K562 (cell line): ENCODE data around the gene CMTM4. TPM values are rescaled to one million over a fixed set of nuclear protein-coding genes. Genes with fewer than 3 reads are reported as not detected.

ENCODE experiments used
- EZH2 ChIP-seq: IDR thresholded peaks from 2 replicates; pipeline ENCODE4 v1.6.1; 2012; ENCODE audit warnings: low read depth, mild to moderate bottlenecking, inconsistent platforms, low read length, borderline replicate concordance
- JUND ChIP-seq, 2 experiments: IDR thresholded peaks; 2 replicates in 1 of 2; 3 replicates in 1 of 2; pipeline ENCODE4 v1.6.1; 2011; ENCODE audit warnings: borderline replicate concordance in 2 of 2, low read depth in 2 of 2, low read length in 2 of 2, improper control_type of control experiment in 1 of 2, missing biosample characterization in 1 of 2, missing genetic modification characterization in 1 of 2, missing genetic modification reagents in 1 of 2
- LCOR ChIP-seq: sonication (generic); formaldehyde crosslinking; IDR thresholded peaks from 2 replicates; pipeline ENCODE4 v1.8.0; 2022; ENCODE audit warnings: mild to moderate bottlenecking, missing genetic modification reagents
- MAFK ChIP-seq: IDR thresholded peaks from 2 replicates; pipeline ENCODE4 v1.6.1; 2011; ENCODE audit warnings: low read length, improper control_type of control experiment
- MIER1 ChIP-seq: fragments of 450-650 bp; IDR thresholded peaks from 2 replicates; pipeline ENCODE4 v1.6.1; 2016; ENCODE audit warnings: antibody characterized with exemption, mild to moderate bottlenecking, low read depth
- POLR2H ChIP-seq: IDR thresholded peaks from 2 replicates; pipeline ENCODE4 v1.6.1; 2016; ENCODE audit warnings: missing genetic modification characterization, low read depth, mild to moderate bottlenecking, control low read depth, missing compliant biosample characterization, moderate library complexity
- RBM22 ChIP-seq: fragments of 200-400 bp; formaldehyde crosslinking; IDR thresholded peaks from 2 replicates; pipeline ENCODE4 v1.6.1; 2018; ENCODE audit warnings: low read length, low read depth; ENCODE audit not compliant: poor library complexity, severe bottlenecking
- RBM34 ChIP-seq: fragments of 200-400 bp; formaldehyde crosslinking; IDR thresholded peaks from 2 replicates; pipeline ENCODE4 v1.6.1; 2018; ENCODE audit warnings: low read length, borderline replicate concordance; ENCODE audit not compliant: insufficient read depth
- SIN3A ChIP-seq, 2 experiments: fragments of 150-350 bp in 1 of 2; IDR thresholded peaks; 2 replicates each; pipeline ENCODE4 v1.6.1; 2011 to 2016; ENCODE audit warnings: borderline replicate concordance in 2 of 2, low read depth in 2 of 2, low read length in 2 of 2, mild to moderate bottlenecking in 2 of 2, moderate library complexity in 2 of 2; ENCODE audit not compliant: control insufficient read depth in 1 of 2
- SOX6 ChIP-seq: fragments of 450-650 bp; IDR thresholded peaks from 2 replicates; pipeline ENCODE4 v1.6.1; 2014; ENCODE audit warnings: mild to moderate bottlenecking
- SRSF3 ChIP-seq: fragments of 200-400 bp; formaldehyde crosslinking; IDR thresholded peaks from 2 replicates; pipeline ENCODE4 v1.6.1; 2016; ENCODE audit warnings: mild to moderate bottlenecking, low read length, moderate library complexity; ENCODE audit not compliant: insufficient read depth
- STAG1 ChIP-seq: sonication (generic); formaldehyde crosslinking; IDR thresholded peaks from 2 replicates; pipeline ENCODE4 v1.5.0; 2020; ENCODE audit warnings: missing genetic modification reagents, borderline replicate concordance
- TAF15 ChIP-seq: fragments of 200-400 bp; formaldehyde crosslinking; IDR thresholded peaks from 2 replicates; pipeline ENCODE4 v1.6.1; 2017; ENCODE audit warnings: mild to moderate bottlenecking, low read depth, low read length, moderate library complexity
- TCFL5 ChIP-seq: fragments of 250-450 bp; sonication (Bioruptor Pico); conservative IDR thresholded peaks from 2 replicates; pipeline ENCODE4 v1.6.1; 2021; ENCODE audit warnings: mild to moderate bottlenecking, moderate library complexity, matching md5 sums
- TSC22D4 ChIP-seq: fragments of 450-650 bp; IDR thresholded peaks from 2 replicates; pipeline ENCODE4 v1.6.1; 2016; ENCODE audit warnings: missing genetic modification characterization, missing biosample characterization, control low read depth
- YY1 ChIP-seq, 3 experiments: IDR thresholded peaks; 2 replicates each; pipeline ENCODE4 v1.6.1; 2011; ENCODE audit warnings: low read length in 2 of 3, mild to moderate bottlenecking in 2 of 3, moderate library complexity in 2 of 3, borderline replicate concordance in 1 of 3, control low read depth in 1 of 3, low read depth in 1 of 3; ENCODE audit not compliant: insufficient read depth in 3 of 3, insufficient replicate concordance in 2 of 3, control insufficient read depth in 1 of 3, insufficient read length in 1 of 3; ENCODE audit errors: extremely low read depth in 1 of 3
- ZBED1 ChIP-seq: IDR thresholded peaks from 2 replicates; pipeline ENCODE4 v1.6.1; 2014
- ZBTB11 ChIP-seq, 3 experiments: fragments of 200-800 bp in 1 of 3; fragments of 250-450 bp in 1 of 3; fragments of 450-650 bp in 1 of 3; sonication (Bioruptor Pico) in 1 of 3; sonication (Bioruptor generic) in 1 of 3; formaldehyde crosslinking in 1 of 3; IDR thresholded peaks; 2 replicates each; pipeline versions ENCODE4 v1.6.1 to v1.8.0; 2016 to 2022; ENCODE audit warnings: mild to moderate bottlenecking in 2 of 3, missing genetic modification characterization in 2 of 3, missing compliant biosample characterization in 1 of 3, moderate library complexity in 1 of 3
- polyA plus RNA-seq, 8 experiments: library from polyadenylated mRNA; depleted of rRNA in 4 of 8; stranded (reverse) in 5 of 8; unstranded in 3 of 8; fragments of >200 nt; fragmentation: Nextera tagmentation in 2 of 8; fragmentation: Illumina TruSeq in 1 of 8; extraction: Ambion mirVana in 2 of 8; extraction: Trizol in 1 of 8; gene quantifications; 2 replicates each; pipeline versions ENCODE4 v1.2.1 to v1.2.3, GENCODE V29; 2011 to 2014; ENCODE audit warnings: inconsistent platforms in 1 of 8, missing spikeins in 1 of 8
- total RNA-seq, 7 experiments: library from RNA; depleted of rRNA in 6 of 7; stranded (reverse); fragments of >200 nt in 6 of 7; fragmentation: Illumina TruSeq in 2 of 7; extraction: Trizol in 2 of 7; gene quantifications; 2 replicates each; pipeline versions ENCODE4 v1.2.1 to v1.2.3, GENCODE V29; 2011 to 2021; ENCODE audit warnings: low replicate concordance in 1 of 7
- TF ChIP-seq, protein P1 (sequence below): fragments of 250-450 bp; sonication (Bioruptor Pico); IDR thresholded peaks from 2 replicates; pipeline ENCODE4 v1.5.0; 2022; ENCODE audit warnings: mild to moderate bottlenecking

CMTM4 gene
- total and polyA plus RNA-seq, 9 of the 15 experiments (the other 6 are each of a cell fraction or from before 2014, with no cell fraction given) = 2.0 to 21.3 (median 12.5) TPM

GRCh38 chr16:66604376-66605176 lies 92.0 kb downstream of the CMTM4 start, which contains the start of gene CMTM3 (continued):
- TF ChIP-seq, protein P1, sequence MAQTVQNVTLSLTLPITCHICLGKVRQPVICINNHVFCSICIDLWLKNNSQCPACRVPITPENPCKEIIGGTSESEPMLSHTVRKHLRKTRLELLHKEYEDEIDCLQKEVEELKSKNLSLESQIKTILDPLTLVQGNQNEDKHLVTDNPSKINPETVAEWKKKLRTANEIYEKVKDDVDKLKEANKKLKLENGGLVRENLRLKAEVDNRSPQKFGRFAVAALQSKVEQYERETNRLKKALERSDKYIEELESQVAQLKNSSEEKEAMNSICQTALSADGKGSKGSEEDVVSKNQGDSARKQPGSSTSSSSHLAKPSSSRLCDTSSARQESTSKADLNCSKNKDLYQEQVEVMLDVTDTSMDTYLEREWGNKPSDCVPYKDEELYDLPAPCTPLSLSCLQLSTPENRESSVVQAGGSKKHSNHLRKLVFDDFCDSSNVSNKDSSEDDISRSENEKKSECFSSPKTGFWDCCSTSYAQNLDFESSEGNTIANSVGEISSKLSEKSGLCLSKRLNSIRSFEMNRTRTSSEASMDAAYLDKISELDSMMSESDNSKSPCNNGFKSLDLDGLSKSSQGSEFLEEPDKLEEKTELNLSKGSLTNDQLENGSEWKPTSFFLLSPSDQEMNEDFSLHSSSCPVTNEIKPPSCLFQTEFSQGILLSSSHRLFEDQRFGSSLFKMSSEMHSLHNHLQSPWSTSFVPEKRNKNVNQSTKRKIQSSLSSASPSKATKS (CRISPR knock-in tag) = no peak
- TF ChIP-seq EZH2 = no peak
- 0 out of 2 replicates have a peak, but pooled peaks have one; percentile 25 for TF ChIP-seq JUND (IDR thresholded peaks at IDR 0.05; ENCODE audit: borderline replicate concordance, low read depth, low read length)
- TF ChIP-seq JUND (tag; IDR thresholded peaks at IDR 0.05; ENCODE audit: borderline replicate concordance, low read depth, low read length) = no peak; the same call in 2 of the 3 replicates
- TF ChIP-seq TCFL5 = no peak
- 0 out of 4 replicates have a peak, but pooled peaks of 1 of the 2 experiments have one; percentile 16 for TF ChIP-seq SIN3A (IDR thresholded peaks at IDR 0.05; ENCODE audit: borderline replicate concordance in 2 of 2, control insufficient read depth in 1 of 2, low read depth in 2 of 2, low read length in 2 of 2)
- no peak for TF ChIP-seq MIER1
- peak; percentile 52 for TF ChIP-seq RBM22
- TF ChIP-seq TAF15 = no peak
- TF ChIP-seq SOX6 = no peak
- no peak for TF ChIP-seq RBM34
- no peak for TF ChIP-seq LCOR (CRISPR knock-in tag)
- TF ChIP-seq POLR2H (tag) = no peak
- peak in 2 of 3 experiments; percentile 24 to 87; a peak in 2 of 6 replicates for TF ChIP-seq ZBTB11 (CRISPR knock-in tag; IDR thresholded peaks at IDR 0.05)
- peak; percentile 47; the same call in 1 of the 2 replicates for TF ChIP-seq STAG1
- TF ChIP-seq TSC22D4 (tag) = no peak
- peak in 1 of 3 experiments; percentile 29 for TF ChIP-seq YY1 (IDR thresholded peaks at IDR 0.05; ENCODE audit: borderline replicate concordance in 1 of 3, control insufficient read depth in 1 of 3, extremely low read depth in 1 of 3, insufficient read depth in 3 of 3, insufficient read length in 1 of 3, insufficient replicate concordance in 2 of 3, low read depth in 1 of 3, low read length in 2 of 3)
- no peak for TF ChIP-seq ZBED1
- TF ChIP-seq MAFK = no peak
- TF ChIP-seq SRSF3 = no peak
